ENCODE data around the gene PVALB. TPM values are rescaled to one million over a fixed set of nuclear protein-coding genes. Genes with fewer than 3 reads are reported as not detected.
A peak's percentile ranks its signal among the peaks of the same experiment; 100 is the strongest.

Gene PVALB
- total RNA-seq, 3 donors from 2014 or later (not counting 1 experiment from before 2014, with no cell fraction given): 0.99 TPM; not detected in 2

DNA sequence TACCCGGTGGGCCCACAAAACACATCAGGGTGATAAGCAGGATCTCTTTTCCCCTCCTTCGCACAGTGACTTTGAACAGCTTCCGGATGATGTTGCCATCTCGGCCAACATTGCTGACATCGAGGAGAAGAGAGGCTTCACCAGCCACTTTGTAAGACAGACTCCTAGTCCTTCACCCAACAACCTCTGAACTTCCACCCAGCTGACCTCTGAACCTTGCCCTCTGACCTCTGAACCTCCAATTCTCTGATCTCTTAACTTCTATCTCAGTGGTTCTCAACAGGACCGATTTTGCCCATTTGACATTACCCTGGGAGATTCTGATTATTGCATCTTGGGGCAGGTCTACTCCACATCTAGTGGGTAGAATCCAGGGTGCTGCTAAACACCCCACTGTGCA lies 47.1 kb upstream of the PVALB start:
- TF ChIP-seq, protein P1, sequence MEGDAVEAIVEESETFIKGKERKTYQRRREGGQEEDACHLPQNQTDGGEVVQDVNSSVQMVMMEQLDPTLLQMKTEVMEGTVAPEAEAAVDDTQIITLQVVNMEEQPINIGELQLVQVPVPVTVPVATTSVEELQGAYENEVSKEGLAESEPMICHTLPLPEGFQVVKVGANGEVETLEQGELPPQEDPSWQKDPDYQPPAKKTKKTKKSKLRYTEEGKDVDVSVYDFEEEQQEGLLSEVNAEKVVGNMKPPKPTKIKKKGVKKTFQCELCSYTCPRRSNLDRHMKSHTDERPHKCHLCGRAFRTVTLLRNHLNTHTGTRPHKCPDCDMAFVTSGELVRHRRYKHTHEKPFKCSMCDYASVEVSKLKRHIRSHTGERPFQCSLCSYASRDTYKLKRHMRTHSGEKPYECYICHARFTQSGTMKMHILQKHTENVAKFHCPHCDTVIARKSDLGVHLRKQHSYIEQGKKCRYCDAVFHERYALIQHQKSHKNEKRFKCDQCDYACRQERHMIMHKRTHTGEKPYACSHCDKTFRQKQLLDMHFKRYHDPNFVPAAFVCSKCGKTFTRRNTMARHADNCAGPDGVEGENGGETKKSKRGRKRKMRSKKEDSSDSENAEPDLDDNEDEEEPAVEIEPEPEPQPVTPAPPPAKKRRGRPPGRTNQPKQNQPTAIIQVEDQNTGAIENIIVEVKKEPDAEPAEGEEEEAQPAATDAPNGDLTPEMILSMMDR (IDR thresholded peaks at IDR 0.05): no peak
- Mint-ChIP-seq H3K27ac (no peak overlapping the region), H3K36me3 (no peaks in the 10 kb centered on the region), H3K4me3 (no peak overlapping the region), H3K4me1 (peaks cover 0 to 7% of the 10 kb centered on the region in 2 donors), H3K27me3 (ENCODE audit: low read depth in 2 of 2) (peaks cover 0 to 7% of the 10 kb centered on the region in 2 donors), H3K9me3 (no peaks in the 10 kb centered on the region)
- H3K4me1 ChIP-seq (ENCODE audit: control insufficient read depth, insufficient read depth, low read length): peaks cover 37% of the 10 kb centered on the region
- ATAC-seq (no peak), DNase-seq (no peak)
- H3K27ac ChIP-seq (ENCODE audit: low read length): no peak overlapping the region
- no peaks in the 10 kb centered on the region for H3K27me3 ChIP-seq (ENCODE audit: control insufficient read depth, insufficient read depth, low read length)
- no peaks in the 10 kb centered on the region for H3K36me3 ChIP-seq (ENCODE audit: control insufficient read depth, insufficient read depth, low read length)
- WGBS (ENCODE audit: insufficient coverage): 96% methylated on average over 6 of the region's 6 CpGs
- no peaks in the 10 kb centered on the region for H3K9me3 ChIP-seq (ENCODE audit: control insufficient read depth, insufficient read depth, low read length)
- H3K4me3 ChIP-seq (ENCODE audit: low read length): no peak overlapping the region
- intact Hi-C loops (cut with micrococcal nuclease): loop anchor here (1.0 kb wide), 1 partner anchor 27 kb away; no protein-coding TSS in a partner anchor

- 90% methylated on average over 11 of the region's 11 CpGs for WGBS (ENCODE audit: insufficient coverage)
- no peaks in the 10 kb centered on the region for H3K36me3 ChIP-seq (ENCODE audit: control insufficient read depth, insufficient read depth, low read length)
- no peaks in the 10 kb centered on the region for H3K36me3 Mint-ChIP-seq
- no peaks in the 10 kb centered on the region for H3K9me3 ChIP-seq (ENCODE audit: control insufficient read depth, insufficient read depth, low read length)
- no peak overlapping the region for H3K4me3 Mint-ChIP-seq
- DNase-seq (no peak), ATAC-seq (no peak)
- H3K9me3 Mint-ChIP-seq: no peaks in the 10 kb centered on the region
- H3K4me1 Mint-ChIP-seq: peaks cover 0 to 7% of the 10 kb centered on the region in 2 donors
- no peak overlapping the region for H3K27ac ChIP-seq (ENCODE audit: low read length)
- TF ChIP-seq, protein P1 (IDR thresholded peaks at IDR 0.05): no peak
- peaks cover 37% of the 10 kb centered on the region for H3K4me1 ChIP-seq (ENCODE audit: control insufficient read depth, insufficient read depth, low read length)
- intact Hi-C loops (cut with micrococcal nuclease): loop anchor here (1.0 kb wide), 1 partner anchor 28 kb away; no protein-coding TSS in a partner anchor
- no peak overlapping the region for H3K4me3 ChIP-seq (ENCODE audit: low read length)
- peaks cover 0 to 7% of the 10 kb centered on the region in 2 donors for H3K27me3 Mint-ChIP-seq (ENCODE audit: low read depth in 2 of 2)
- H3K27ac Mint-ChIP-seq: no peak overlapping the region
- H3K27me3 ChIP-seq (ENCODE audit: control insufficient read depth, insufficient read depth, low read length): no peaks in the 10 kb centered on the region
Observed at GRCh38 chr22:36863281-36863680, 46.4 kb upstream of the PVALB start.

DNA sequence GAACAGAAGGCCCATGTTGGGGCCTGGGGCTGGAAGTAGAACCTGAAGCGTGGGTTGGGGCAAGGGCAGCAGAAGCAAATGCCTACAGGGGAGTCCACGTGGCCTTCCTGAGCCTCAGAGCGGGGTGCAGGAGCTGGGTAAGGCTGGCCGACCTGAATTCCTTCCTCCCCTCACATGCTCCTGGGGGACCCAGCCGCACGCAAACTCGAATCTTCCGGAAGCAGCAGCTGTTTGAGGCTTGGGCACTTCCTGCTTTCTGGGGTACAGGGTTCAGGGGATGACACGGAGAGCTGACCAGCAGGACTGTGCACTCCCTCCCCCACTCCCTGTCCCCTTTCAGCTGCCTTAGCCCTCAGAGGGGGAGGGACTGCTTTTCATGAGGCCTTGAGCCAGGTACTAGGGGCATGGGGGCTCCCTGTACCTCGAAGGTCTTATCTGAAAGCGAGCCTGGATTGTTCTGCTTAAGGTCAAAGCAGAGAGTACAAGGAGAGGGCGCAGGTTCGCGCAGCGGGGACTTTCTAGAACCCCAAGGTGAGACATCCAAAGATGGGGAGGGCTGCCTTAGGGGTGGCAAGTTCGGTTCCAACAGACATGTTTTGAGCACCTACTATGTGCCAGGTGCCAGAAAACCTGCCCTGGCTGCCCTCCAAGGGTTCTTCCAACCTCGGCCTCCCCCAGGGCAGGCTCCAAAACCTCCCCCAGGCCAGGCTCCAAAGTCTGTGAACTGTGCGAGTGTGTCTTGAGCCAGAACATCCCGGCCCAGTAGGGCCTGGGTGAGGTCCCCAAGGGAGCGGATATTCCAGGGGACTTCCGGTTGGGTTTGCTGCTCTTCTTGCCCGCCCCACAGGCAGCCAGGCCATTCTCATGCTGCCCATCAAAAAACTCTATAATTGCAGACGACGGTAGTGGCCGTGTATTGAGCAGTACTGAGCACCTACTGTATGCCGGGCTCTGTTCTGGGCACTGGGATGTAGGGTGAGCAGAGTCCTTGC lies 45.7 kb upstream of the PVALB start:
- ATAC-seq (peak in 1 of 3 donors; percentile 62), DNase-seq (peak in 1 of 2 donors; percentile 13)
- Histone ChIP-seq H3K27me3 (ENCODE audit: control insufficient read depth, insufficient read depth, low read length) (no peaks in the 10 kb centered on the region), H3K4me3 (ENCODE audit: low read length) (no peak overlapping the region), H3K9me3 (ENCODE audit: control insufficient read depth, insufficient read depth, low read length) (no peaks in the 10 kb centered on the region), H3K27ac (ENCODE audit: low read length) (peak overlapping the region; percentile 73), H3K36me3 (ENCODE audit: control insufficient read depth, insufficient read depth, low read length) (no peaks in the 10 kb centered on the region), H3K4me1 (ENCODE audit: control insufficient read depth, insufficient read depth, low read length) (peaks cover 37% of the 10 kb centered on the region)
- TF ChIP-seq, protein P1 (IDR thresholded peaks at IDR 0.05): no peak
- Mint-ChIP-seq H3K4me3 (no peak overlapping the region), H3K36me3 (no peaks in the 10 kb centered on the region), H3K27ac (no peak overlapping the region), H3K9me3 (no peaks in the 10 kb centered on the region), H3K4me1 (peaks cover 0 to 7% of the 10 kb centered on the region in 2 donors), H3K27me3 (ENCODE audit: low read depth in 2 of 2) (peaks cover 0 to 7% of the 10 kb centered on the region in 2 donors)
- intact Hi-C loops (cut with micrococcal nuclease): loop anchor here (1.0 kb wide), 1 partner anchor 29 kb away; no protein-coding TSS in a partner anchor
- WGBS (ENCODE audit: insufficient coverage): 65% methylated on average over 26 of the region's 26 CpGs
